Measurements from ENCODE around the gene GNAT3.

DNA sequence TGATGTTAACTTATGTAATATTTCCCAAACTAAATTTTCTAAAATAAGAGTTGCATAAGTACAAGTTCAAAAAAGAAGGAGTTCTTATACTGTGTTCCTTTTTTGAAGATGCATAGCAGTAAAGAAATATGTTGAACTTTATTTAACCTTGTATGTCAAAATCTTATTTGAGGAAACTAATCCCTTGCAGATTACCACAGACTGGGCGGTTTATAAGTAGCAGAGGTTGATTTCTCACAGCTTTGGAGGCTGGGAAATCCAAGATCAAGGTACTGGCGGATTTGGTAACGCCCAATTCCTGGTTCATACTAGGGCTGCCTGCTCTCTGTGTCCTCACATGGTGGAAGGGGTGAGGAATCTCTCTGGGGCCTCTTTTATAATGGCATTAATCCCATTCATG lies 68.5 kb downstream of the GNAT3 start:
- TF ChIP-seq POLR2A (IDR thresholded peaks at IDR 0.05), result no peak
- TF ChIP-seq, protein P1, sequence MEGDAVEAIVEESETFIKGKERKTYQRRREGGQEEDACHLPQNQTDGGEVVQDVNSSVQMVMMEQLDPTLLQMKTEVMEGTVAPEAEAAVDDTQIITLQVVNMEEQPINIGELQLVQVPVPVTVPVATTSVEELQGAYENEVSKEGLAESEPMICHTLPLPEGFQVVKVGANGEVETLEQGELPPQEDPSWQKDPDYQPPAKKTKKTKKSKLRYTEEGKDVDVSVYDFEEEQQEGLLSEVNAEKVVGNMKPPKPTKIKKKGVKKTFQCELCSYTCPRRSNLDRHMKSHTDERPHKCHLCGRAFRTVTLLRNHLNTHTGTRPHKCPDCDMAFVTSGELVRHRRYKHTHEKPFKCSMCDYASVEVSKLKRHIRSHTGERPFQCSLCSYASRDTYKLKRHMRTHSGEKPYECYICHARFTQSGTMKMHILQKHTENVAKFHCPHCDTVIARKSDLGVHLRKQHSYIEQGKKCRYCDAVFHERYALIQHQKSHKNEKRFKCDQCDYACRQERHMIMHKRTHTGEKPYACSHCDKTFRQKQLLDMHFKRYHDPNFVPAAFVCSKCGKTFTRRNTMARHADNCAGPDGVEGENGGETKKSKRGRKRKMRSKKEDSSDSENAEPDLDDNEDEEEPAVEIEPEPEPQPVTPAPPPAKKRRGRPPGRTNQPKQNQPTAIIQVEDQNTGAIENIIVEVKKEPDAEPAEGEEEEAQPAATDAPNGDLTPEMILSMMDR (IDR thresholded peaks at IDR 0.05), result no peak
